ENCODE data around the gene PRM2.

PRM2 gene

DNA sequence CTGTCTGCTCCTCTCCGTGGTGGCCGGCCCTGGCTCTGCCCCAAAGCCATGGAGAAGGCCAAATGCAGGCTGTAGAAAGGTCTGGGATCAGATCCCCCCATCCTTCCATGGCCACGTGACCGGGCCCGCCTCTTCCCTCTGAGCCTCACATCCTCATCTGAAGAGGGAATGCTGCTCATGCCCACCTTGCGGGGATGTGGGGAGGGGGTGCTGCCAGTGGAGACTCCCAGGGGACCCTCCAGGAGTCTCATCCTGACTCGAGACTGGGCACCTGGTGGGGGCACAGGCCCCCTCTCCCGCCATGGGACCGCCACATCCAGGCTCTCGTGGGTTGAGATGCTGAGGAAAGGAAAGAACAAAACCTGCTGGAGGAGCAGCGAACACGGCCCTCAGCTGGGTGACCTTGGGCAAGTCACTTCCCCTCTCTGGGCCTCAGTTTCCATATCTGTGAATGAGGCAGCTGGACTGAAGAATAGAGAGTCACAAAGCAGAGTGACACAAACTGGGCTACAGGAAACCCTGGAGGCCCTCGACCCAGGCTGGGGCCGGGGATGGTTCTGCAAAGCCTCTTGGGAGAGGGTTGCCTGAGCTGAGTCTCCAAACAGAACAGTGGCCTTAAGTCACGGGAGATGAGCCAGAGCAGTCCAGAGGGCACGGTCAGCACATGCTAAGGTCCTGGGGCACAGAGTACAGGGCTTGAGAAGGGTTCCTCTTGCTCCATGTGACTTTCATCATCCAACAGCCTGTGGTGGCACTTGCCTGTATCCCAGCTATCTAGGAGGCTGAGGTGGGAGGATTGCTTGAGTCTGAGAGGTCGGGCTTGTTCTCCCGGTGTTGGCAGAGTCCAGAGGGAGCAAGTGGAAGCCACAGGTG is 50.4 kb downstream of the PRM2 start:
- no peak for DNase-seq (ENCODE audit: low spot score)

All from HuH-7 (cell line).